ENCODE results near the gene SNCAIP.
"Not testable (repeated sequence)": the region's sequence is repeated elsewhere in the genome, so short reads cannot be mapped to it uniquely, and the experiment has no call there.

The SNCAIP gene

GRCh38 chr5:122358372-122358979, 46.4 kb downstream of the SNCAIP start:
- no peak for DNase-seq (ENCODE audit: low spot score)

GRCh38 chr5:122362361-122362760, 50.3 kb downstream of the SNCAIP start:
- no peak for DNase-seq (ENCODE audit: low spot score)

- no peak for DNase-seq (ENCODE audit: low spot score)
Observed at GRCh38 chr5:122363623-122364022, 51.6 kb downstream of the SNCAIP start.

GRCh38 chr5:122366501-122366900, 54.5 kb downstream of the SNCAIP start:
- DNase-seq (ENCODE audit: low spot score) = no peak

GRCh38 chr5:122367456-122367855, 55.4 kb downstream of the SNCAIP start:
- DNase-seq (ENCODE audit: low spot score) = no peak

GRCh38 chr5:122368510-122369251, 56.6 kb downstream of the SNCAIP start:
- no peak for DNase-seq (ENCODE audit: low spot score)

- DNase-seq (ENCODE audit: low spot score) = no peak
Observed at GRCh38 chr5:122369253-122369815, 57.3 kb downstream of the SNCAIP start.

GRCh38 chr5:122371511-122372151, 59.6 kb downstream of the SNCAIP start:
- DNase-seq (ENCODE audit: low spot score) = no peak

- no peak for DNase-seq (ENCODE audit: low spot score)
Observed at GRCh38 chr5:122374110-122374509, 62.1 kb downstream of the SNCAIP start.

- DNase-seq (ENCODE audit: low spot score) = no peak
Observed at GRCh38 chr5:122375801-122376200, 63.8 kb downstream of the SNCAIP start.

- no peak for DNase-seq (ENCODE audit: low spot score)
Observed at GRCh38 chr5:122376250-122376649, 64.2 kb downstream of the SNCAIP start.

GRCh38 chr5:122377026-122377425, 65.0 kb downstream of the SNCAIP start:
- no peak for DNase-seq (ENCODE audit: low spot score)

GRCh38 chr5:122382938-122383337, 70.9 kb downstream of the SNCAIP start:
- DNase-seq (ENCODE audit: low spot score) = not testable (repeated sequence)

GRCh38 chr5:122384739-122385235, 72.8 kb downstream of the SNCAIP start:
- no peak for DNase-seq (ENCODE audit: low spot score)

GRCh38 chr5:122385286-122385685, 73.2 kb downstream of the SNCAIP start:
- no peak for DNase-seq (ENCODE audit: low spot score)

- DNase-seq (ENCODE audit: low spot score) = no peak
Observed at GRCh38 chr5:122385808-122386207, 73.8 kb downstream of the SNCAIP start.

GRCh38 chr5:122390154-122390553, 78.1 kb downstream of the SNCAIP start:
- DNase-seq (ENCODE audit: low spot score) = no peak

- no peak for DNase-seq (ENCODE audit: low spot score)
Observed at GRCh38 chr5:122390694-122391093, 78.7 kb downstream of the SNCAIP start.

- DNase-seq (ENCODE audit: low spot score) = no peak
Observed at GRCh38 chr5:122391621-122392020, 79.6 kb downstream of the SNCAIP start.

- DNase-seq (ENCODE audit: low spot score) = no peak
Observed at GRCh38 chr5:122392224-122392623, 80.2 kb downstream of the SNCAIP start.

GRCh38 chr5:122392824-122393223, 80.8 kb downstream of the SNCAIP start:
- DNase-seq (ENCODE audit: low spot score) = no peak

GRCh38 chr5:122394284-122394930, 82.4 kb downstream of the SNCAIP start:
- no peak for DNase-seq (ENCODE audit: low spot score)
